A172 (cell line): Measurements from ENCODE around the gene STRIP2. TPM values are rescaled to one million over a fixed set of nuclear protein-coding genes. Genes with fewer than 3 reads are reported as not detected.
"Not testable (repeated sequence)": the region's sequence is repeated elsewhere in the genome, so short reads cannot be mapped to it uniquely, and the experiment has no call there.

Experiments
- DNase-seq: peaks from one replicate; pipeline ENCODE4 v3.0.0-alpha.2; 2015; ENCODE audit warnings: low spot score
- total RNA-seq: library from RNA; depleted of rRNA; stranded (reverse); fragments of >200 nt; shearing (Covaris generic); gene quantifications from 2 replicates; pipeline ENCODE4 v1.2.3, GENCODE V29; 2014; rRNA removed

The STRIP2 gene, protein sequence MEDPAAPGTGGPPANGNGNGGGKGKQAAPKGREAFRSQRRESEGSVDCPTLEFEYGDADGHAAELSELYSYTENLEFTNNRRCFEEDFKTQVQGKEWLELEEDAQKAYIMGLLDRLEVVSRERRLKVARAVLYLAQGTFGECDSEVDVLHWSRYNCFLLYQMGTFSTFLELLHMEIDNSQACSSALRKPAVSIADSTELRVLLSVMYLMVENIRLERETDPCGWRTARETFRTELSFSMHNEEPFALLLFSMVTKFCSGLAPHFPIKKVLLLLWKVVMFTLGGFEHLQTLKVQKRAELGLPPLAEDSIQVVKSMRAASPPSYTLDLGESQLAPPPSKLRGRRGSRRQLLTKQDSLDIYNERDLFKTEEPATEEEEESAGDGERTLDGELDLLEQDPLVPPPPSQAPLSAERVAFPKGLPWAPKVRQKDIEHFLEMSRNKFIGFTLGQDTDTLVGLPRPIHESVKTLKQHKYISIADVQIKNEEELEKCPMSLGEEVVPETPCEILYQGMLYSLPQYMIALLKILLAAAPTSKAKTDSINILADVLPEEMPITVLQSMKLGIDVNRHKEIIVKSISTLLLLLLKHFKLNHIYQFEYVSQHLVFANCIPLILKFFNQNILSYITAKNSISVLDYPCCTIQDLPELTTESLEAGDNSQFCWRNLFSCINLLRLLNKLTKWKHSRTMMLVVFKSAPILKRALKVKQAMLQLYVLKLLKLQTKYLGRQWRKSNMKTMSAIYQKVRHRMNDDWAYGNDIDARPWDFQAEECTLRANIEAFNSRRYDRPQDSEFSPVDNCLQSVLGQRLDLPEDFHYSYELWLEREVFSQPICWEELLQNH
- 4.2 and 6.3 TPM in 2 replicates for total RNA-seq

DNA sequence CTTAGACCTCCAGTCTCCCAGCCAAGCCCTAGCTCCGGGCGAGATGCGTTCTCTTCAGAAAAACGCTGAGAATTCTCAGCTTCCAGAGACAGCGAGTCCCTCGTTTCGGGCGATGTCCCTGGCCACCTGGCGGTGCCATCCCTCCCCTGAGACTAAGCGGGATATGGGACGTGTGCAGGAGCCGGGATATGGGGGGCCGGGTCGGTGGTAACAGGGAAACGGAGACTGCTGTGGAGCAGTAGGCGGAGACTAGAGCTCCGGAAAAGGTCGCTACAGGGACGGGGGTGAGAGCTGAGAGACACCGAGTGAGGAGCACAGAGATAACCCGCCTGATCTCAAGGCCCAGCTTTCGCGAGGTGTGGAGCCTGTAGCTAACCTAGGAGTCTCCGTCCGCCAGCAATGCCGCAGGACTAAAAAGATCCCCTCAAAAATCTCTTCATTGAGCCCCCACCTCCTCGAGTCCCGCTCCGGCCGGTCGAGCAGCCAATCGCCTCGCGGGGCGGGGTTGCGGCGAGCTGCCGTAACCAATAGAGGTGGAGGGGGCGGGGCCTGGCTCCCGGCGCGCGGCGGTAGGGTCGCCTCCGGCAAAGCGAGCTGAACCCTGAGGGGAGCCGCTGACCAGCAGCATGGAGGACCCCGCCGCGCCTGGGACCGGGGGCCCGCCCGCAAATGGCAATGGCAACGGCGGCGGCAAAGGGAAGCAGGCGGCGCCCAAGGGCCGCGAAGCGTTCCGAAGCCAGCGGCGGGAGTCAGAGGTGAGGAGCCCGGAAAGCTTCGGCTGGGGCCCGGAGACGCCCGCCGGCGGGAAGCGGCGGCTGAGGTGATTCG is at the start of gene STRIP2:
TSS of gene STRIP2 (plus strand) at position 586 of the 828 bp plus-strand sequence. CDS start at position 627, 41 bp downstream.
- peak; percentile 77 for DNase-seq

DNA sequence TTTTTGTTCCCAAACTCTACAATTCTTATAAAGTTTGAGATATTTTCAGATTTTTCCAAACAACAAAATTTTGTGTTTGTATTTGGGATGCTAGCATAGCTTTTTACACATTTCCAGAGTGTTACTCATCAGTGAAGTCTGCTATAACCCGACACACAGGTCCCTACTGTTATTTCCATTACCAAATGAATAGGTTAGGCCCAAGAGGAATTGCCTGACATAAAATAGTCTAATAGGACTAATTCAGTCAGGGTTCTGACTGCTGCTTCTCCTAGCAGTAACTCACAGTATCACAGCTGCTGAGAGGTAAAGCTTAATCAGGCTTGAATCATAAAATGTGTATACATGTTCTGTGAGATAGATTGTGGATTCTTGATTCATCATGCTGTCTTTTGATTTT is 49.1 kb upstream of the STRIP2 start:
- no peak for DNase-seq

DNA sequence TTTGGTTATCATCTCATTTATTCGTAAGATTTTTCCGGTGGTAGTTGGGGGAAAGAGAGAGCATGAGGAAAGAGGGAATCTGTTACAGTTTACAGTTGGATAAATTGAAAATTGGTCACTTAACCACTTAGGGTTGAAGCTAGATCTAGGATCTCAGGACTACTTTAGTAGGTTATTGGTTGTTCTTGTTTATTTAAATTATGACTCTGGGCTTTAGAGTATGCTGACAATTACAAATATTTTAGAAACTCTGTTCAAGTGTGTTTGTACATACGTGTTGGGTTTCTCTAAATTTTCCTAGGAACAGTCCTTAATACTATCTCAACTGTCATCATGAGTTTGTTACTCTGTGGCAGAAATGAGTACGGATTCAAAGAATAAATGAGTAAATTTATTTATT is 48.6 kb upstream of the STRIP2 start:
- no peak for DNase-seq

DNA sequence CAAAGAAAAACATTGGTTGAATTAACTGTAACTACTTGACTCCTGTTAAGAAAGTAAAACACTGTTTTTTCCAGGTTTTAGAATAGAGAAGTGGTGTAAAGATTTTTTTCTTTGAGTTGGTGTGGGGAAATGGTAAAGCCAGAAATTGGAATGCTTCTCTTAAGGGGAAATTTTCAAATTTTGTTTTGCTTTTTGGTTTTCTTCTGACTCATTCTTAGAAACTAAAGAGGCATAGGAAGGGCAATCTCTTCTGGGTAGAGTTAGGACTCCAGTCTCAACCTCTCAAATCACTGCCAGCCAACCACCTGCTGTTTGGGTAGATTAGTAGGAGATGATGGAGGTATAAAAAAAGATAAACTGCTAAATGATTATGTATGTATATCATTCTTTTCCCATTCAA is 47.7 kb upstream of the STRIP2 start:
- DNase-seq = no peak

DNA sequence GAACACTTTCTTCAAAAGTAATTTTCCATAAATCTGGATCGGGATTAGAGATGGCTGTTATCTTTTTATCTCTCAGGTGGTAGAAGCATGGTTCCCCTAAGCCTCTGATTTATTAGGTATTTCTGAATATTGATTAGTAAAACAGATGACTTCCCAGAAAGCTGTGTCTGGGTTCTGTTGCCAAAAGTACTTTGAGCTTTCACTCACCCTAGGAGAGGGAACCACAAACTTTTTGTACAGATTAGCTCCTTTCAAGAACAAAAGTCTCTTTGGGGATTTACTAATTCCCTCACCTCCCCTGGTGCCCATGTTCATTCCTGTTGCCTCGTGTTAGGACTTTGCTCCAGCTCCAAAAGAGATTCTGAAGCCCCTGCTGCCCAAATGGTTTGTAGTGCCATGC is 46.7 kb upstream of the STRIP2 start:
- DNase-seq = no peak

DNA sequence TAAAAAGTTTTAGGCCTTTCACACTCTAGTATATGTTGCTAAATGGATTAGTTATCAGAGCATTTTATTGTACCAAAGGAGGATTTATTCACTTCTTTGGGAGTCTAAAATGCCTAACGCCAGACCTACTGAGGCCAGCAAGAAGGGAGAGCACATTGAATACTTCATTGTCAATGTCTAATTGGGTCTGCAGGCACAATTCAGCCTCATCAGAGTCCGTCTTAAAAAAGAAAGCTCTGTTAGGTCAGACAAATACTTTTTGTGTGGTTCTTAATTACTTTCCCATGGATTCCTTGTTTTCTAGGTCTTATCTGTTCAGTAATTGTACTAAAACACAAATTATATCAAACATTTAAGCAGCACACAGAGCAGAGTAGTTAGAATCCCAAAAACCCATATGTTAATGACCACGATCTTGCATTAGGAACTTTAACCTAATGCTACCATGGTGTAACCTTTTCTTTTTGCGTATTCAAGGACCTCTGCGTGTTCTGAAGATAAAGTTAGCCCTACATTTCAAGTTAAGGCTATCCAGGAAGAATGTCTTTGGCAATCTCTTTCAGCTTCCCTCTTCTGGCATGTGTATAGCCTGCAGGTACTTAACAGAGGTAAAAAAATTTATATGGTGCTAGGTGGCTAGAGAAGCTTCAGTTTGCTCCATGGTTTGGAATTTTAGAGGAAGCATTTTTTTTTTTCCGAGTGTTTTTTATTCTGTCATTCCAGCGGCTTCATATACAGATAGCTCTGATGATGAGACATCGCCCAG is 45.7 kb upstream of the STRIP2 start:
- no peak for DNase-seq

DNA sequence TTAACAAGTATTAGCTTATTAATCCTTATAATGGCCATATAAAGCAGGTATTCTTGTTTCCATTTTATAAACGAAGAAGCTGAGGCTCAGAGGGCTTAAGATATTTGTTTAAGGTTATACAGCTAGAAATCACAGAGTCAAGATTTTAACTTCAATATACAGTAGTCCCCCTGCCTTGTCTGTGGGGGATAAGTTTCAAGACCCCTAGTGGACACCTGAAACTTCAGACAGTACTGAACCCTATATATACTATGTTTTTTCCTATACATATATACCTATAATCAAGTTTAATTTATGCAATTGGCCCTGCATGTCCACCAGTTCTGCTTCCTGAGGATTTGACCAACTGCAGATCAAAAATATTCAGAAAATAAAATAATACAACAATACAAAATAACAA is 44.4 kb upstream of the STRIP2 start:
- DNase-seq = no peak

DNA sequence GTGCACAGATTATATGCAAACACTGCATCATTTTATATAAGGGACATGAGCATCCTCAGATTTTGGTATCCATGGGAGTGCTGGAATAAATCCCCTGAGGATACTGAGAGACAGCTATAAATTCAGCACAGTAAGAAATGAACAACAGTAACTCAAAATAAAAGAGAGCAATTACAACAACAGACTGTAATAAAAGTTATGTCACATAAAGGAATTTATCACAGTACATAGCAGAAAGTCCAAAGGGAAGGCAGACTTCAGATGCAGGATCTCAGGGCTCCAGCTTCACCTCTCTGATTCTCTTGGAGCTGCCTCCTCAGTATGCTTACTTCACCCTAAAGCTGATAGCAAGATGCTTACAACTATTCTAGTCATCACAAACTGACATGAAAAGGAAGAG is 43.9 kb upstream of the STRIP2 start:
- DNase-seq = no peak

DNA sequence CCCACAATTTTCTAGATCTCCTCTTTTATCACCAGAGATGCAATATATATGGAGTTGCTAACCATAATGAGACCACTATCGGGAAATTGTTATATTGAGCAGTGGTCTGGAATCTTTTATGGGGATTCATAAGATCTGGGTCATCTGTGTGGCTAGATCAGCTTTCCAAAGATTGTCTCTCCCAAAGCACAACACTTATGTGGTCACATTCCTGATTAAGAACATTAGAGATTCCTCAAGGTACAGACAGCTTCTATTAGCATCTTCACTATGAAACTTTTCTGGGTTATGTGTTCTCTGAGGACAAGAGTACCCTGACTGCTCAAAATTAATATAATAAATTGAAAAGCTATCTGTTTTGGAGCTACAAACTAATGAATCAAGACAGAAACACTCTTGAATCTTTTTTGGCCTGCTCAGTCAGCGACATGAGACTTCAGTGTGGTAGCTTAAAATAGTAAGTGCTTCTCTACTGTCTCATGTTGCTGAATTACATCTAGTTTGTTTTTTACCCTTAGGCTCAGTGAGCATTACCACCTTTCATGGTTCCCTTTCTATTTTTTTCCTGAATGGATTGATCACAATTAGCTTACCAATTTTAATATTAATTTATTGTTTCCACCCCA is 42.6 kb upstream of the STRIP2 start:
- no peak for DNase-seq

DNA sequence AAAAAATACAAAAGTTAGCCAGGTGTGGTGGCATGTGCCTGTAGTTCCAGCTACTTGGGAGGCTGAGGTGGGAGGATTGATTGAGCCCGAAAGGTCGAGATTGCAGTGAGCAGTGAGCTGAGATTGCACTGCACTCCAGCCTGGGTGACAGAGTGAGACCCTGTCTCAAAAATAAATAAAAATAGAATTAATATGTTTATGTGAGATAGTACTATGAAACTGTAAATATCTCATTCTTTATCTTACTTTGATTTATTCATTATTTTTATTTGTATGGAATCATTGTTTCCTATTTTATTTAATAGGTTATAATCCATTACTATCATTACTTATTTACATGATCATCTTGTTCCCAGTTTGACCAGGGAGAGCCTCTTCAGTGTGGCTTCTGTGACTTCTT is 41.0 kb upstream of the STRIP2 start:
- no peak for DNase-seq

DNA sequence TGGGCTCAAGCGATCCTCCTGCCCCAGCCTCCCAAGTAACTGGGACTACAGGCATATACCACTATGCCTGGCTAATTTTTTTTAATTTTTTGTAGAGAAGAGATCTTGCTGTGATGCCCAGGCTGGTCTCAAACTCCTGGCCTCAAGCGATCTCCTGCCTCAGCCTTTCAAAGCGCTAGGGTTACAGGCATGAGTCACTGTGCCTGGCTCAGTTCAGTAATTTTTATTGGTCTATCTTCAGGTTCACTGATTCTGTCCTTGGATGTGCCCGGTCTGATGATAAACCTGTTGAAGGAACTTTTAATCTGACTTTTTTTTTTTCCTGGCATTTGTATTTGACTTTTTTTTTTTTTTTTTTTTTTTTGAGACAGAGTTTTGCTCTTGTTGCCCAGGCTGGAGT is 40.1 kb upstream of the STRIP2 start:
- no peak for DNase-seq

DNA sequence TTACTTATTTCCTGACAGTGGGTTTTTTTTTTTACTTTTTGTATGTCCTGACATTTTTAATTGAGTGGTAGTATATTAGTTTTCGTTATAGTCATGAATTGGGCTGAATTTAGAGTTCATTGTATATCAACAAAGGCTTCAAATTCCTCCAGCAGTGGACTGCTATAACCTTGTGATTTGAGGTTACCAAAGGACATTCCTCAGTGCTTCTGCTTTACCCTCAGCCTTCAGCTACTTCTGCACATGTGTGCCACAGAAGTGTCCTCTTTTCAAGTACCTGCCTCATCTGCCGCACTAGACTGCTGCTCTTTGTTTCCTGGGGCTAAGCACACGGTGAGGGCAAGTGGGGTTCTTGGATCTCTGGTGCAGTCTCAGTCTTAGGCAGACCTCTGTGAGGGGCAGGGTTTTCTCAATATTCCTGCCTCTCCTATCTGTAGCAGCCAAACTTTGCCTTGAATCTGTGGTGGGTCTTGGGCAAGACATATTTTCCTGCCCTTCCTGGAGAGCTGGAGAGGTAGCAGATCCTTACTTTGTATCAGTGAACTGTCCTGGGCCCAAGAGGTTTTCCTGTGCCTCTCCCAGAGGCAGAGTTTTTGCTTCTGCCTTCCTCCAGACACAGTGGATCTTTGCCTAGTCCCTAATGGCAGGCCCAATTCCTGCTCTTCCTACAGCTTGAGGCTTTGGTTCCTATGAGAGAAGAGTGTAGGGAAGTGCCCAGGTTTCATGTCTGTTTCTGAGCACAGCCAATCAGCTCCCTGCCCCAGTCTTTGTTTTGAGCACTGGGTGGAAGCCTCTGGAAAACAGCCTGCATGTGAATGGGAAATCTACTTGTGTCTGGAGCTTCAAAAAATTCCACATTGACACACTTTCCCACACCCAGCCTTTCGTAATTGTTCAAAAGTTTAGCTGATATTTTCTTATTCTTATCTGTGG is 39.0 kb upstream of the STRIP2 start:
- no peak for DNase-seq

DNA sequence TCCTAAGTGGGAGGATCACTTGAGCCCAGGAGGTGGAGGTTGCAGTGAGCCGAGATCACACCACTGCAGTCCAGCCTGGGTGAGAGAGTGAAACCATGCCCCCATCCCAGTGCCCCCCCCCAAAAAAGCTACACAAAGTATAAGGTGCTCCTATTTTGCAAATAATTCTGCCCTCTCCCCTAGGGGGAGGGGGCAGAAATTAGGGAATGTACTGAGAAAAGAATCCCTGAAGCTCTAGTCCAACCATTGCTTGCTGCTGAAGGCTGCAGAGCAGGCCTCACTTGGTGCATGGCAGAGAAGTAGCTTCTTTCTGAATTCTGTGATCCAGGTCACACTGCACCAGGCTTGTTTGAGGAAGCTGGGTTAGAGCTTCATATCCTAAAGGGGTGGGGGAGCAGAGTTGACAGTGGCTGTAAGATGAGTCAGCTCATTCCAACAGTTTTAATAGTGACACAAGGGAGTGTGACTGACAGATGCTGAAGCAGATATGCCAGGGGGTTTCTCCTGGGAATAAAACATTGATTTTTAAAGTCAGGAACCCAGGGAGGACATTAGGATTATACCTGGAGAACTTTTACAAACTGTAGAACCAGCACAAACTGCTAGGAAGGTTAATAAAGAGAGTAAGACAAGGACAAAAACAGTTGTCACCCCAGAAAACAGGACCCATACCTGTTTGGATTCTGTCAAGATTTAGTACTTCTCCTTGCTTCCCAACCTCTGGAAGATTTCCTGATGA is 32.8 kb upstream of the STRIP2 start:
- peak; percentile 34 for DNase-seq

DNA sequence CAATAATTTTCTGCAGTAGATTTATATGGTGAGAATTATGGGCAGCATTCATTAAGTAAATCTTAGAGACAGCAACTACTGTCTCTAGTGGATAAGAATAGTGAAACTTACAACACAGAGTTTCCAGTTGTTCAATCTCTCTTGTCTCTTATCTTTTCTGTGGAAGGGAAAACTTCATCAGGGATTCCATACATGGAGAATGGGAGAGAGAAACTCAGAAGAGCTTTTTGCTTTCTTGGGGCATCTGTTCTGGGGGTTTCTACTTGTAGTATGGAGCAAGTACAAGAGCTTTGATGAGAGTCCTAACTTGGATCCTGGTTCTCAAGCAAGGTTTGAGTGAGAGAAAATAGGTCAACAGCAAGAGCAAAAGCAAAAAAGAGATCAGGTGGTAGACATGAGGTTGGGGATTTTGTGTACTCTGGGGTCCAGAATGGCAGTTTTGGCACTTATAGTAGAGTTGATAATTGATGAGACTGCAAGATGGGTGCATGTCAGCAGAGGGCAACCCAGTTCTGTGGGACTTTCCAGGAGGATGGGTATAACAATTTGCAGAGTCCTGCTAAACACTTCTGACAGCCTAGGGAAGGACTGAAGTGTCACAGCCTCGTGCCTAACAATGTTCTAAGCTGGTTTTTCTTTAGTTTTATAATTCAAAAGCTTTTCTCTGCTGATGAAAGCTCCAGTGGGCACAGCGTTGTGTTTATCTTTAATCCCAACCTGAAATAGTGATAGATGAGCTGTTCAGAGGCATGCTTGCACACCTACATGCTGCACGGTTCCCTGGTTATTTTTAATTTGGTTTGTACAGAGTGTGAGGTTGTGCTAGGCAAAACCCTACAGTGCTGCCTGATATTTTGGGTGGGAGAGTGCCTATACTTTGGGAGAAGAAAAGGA is 32.0 kb upstream of the STRIP2 start:
- no peak for DNase-seq

DNA sequence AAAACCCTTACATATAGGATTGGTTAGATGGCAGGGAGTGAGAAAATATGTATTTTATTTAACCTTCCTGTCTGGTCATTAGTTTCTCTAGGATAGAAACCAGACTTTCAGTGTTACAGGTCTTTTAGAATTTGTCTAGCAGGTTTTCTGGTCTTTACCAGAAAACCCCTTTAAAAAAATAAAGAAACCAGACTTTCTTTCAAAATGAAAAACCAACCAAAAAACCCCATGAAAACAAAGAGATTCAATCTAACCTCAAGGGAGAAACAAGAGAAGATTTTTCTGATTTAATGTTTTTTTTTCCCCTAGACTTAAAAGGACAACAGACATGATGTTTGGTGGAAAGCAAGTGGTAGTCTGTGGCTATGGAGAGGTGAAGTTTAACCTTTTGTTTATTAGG is 28.7 kb upstream of the STRIP2 start:
- DNase-seq = no peak

DNA sequence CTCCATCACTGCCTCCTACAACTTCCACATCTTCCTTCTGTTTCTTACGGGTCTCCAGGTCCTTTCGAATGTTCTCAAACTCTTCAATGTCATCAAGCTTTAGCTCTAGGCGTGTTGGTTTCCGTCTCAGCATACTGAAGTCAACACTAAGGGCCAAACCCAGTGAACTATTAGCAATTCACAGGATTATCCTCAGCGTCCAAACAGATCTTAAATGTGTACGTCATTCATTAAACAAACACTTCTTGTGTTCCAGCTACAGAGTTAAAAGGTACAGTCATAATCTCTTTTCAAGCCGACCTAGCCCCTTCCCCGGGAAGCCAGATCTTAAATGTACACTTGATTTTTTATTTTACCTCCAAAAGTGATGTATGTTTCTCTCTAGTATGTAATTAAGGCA is 24.0 kb upstream of the STRIP2 start:
- not testable (repeated sequence) for DNase-seq

DNA sequence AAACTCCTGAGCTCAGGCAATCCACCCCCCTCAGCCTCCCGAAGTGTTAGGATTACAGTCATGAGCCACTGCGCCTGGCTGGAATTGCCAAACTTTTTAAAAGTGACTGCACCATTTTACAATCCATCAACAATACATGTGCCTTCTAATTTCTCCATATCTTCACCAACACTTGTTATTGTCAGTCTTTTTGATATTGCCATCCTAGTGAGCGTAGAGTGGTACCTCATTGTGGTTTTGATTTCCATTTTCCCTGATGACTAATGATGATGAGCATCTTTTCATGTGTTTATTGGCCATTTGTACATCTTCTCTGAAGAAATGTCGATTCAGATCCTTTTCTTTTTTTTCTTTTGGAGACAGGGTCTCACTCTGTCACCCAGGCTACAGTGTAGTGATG is 21.7 kb upstream of the STRIP2 start:
- no peak for DNase-seq

DNA sequence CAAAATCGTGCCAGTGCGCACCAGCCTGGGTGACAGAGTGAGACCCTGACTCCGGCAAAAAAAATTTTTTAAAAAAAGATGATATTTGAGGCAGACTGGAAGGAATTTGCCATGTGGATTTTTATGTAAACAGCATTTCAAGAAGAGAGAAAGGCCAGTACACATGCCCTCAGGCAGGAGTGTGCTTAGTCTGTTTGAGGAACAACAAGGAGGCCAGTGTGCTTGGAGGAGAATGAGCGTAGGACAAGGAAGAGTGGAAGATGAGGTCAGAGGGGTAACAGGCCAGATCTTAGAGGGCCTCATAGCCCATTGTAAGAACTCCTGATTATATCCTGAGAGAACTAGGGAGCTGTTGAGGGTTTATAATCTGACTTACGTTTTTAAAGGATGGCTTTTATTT is 17.2 kb upstream of the STRIP2 start:
- DNase-seq = no peak
